AG04449 (cell line): ENCODE measurements around the gene FBXW8.
"Not testable (repeated sequence)": the region's sequence is repeated elsewhere in the genome, so short reads cannot be mapped to it uniquely, and the experiment has no call there.

Experiments used
- CTCF ChIA-PET: fragments of 350-600 bp; formaldehyde crosslinking; extraction: SDS; loops from one replicate; lab custom pipeline; 2021; ENCODE audit warnings: antibody characterized with exemption; lab: Yijun Ruan, JAX
- POLR2A ChIA-PET: fragments of 400-600, 350-600 bp; formaldehyde crosslinking; extraction: SDS; loops from one replicate; lab custom pipeline; 2020; ENCODE audit warnings: antibody characterized with exemption, inconsistent platforms; lab: Yijun Ruan, JAX
- DNase-seq: peaks from one replicate; pipeline ENCODE4 v3.0.0-alpha.2; 2010; ENCODE audit warnings: low read depth, low spot score
- H3K4me3 ChIP-seq: 2 replicates; pipeline ENCODE4 v1.5.1; 2011; ENCODE audit warnings: low read depth, mild to moderate bottlenecking, control low read depth, low read length
- TF ChIP-seq, protein P1 (sequence below): IDR thresholded peaks from one replicate; pipeline ENCODE4 v1.5.1; 2011; ENCODE audit warnings: mild to moderate bottlenecking, moderate library complexity, low read length, control low read depth, inconsistent platforms; ENCODE audit not compliant: insufficient read depth; ENCODE audit errors: missing control alignments

The FBXW8 gene

GRCh38 chr12:117052386-117053049 lies 141.8 kb downstream of the FBXW8 start:
- DNase-seq, result no peak
- ChIA-PET POLR2A (no interaction called here), CTCF (interaction anchor here (1.2 kb wide), 1 partner anchor 27 kb away, joined by 4 read pairs; no protein-coding TSS in a partner anchor)
- TF ChIP-seq, protein P1, sequence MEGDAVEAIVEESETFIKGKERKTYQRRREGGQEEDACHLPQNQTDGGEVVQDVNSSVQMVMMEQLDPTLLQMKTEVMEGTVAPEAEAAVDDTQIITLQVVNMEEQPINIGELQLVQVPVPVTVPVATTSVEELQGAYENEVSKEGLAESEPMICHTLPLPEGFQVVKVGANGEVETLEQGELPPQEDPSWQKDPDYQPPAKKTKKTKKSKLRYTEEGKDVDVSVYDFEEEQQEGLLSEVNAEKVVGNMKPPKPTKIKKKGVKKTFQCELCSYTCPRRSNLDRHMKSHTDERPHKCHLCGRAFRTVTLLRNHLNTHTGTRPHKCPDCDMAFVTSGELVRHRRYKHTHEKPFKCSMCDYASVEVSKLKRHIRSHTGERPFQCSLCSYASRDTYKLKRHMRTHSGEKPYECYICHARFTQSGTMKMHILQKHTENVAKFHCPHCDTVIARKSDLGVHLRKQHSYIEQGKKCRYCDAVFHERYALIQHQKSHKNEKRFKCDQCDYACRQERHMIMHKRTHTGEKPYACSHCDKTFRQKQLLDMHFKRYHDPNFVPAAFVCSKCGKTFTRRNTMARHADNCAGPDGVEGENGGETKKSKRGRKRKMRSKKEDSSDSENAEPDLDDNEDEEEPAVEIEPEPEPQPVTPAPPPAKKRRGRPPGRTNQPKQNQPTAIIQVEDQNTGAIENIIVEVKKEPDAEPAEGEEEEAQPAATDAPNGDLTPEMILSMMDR, result no peak
- no peak overlapping the region for H3K4me3 ChIP-seq

GRCh38 chr12:117053050-117053400 lies 142.3 kb downstream of the FBXW8 start:
- TF ChIP-seq, protein P1, result no peak
- ChIA-PET CTCF (interaction anchor here (1.2 kb wide), 1 partner anchor 27 kb away, joined by 4 read pairs; no protein-coding TSS in a partner anchor), POLR2A (no interaction called here)
- no peak overlapping the region for H3K4me3 ChIP-seq
- DNase-seq, result no peak

DNA sequence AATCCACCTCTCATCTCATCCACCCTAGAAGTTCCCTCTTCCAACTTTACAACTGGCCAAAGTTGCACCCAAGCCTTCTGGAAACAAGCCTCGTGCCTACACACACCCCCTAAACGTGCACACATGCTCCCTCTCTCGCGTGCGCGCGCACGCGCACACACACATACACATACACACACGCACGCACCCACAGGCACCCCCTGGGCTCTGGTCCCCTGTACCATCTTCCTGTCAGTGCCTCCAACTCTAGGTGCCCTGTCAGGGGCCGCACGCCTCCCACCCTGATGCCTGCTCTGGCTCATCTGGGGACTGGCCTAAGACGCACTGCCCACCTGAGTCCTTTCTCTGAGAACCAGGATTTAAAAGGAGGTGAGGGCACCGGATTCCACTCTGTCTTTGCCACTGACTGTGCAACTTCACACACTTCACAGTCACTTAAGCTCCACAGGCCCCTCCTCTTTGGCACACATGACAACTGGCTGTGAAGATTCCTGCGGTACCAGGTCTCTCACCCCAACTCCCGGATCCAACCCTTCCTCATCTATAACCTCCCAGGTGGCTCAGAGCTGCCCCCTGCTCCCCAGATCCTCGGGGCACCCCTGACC lies 142.9 kb downstream of the FBXW8 start:
- ChIA-PET POLR2A (no interaction called here), CTCF (no interaction called here)
- DNase-seq, result no peak
- TF ChIP-seq, protein P1, result no peak
- H3K4me3 ChIP-seq, result no peak overlapping the region

DNA sequence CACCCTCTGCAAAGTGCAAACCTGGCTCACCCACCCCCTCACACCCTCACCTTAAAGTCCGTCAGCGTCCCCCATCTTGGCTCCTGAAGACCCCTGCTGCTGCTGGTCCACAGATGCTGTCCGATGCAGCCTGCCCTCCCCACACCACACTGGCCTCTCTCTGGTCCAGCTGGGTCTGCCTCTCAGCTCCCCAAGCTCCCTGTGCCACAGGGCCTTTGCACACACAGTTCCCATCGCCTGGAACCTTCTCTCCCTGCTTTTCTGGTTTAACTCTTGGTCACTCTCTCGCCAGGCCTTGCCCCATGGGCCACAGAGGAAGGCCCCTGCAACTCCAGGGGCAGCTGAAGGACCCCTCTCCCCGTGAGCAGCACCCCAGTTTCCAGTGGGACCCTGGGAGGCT lies 143.5 kb downstream of the FBXW8 start:
- TF ChIP-seq, protein P1, result no peak
- no peak overlapping the region for H3K4me3 ChIP-seq
- ChIA-PET POLR2A (no interaction called here), CTCF (no interaction called here)
- DNase-seq, result no peak

DNA sequence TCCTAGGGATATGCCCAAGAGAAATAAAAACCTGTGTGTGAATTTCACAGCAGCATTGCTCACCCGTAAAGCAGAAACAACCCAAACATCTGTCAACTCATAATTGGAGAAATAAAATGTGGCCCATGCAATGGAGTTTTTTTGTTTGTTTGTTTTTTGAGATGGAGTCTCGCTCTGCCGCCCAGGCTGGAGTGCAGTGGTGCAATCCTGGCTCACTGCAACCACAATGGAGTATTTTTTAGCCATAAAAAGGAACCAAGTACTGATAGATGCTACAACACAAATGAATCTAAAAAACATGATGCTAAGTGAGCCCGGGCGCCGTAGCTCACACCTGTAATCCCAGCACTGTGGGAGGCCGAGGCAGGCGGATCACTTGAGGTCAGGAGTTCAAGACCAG lies 146.9 kb downstream of the FBXW8 start:
- CTCF ChIA-PET, DNase-seq, POLR2A ChIA-PET, H3K4me3 ChIP-seq: not testable (repeated sequence)

DNA sequence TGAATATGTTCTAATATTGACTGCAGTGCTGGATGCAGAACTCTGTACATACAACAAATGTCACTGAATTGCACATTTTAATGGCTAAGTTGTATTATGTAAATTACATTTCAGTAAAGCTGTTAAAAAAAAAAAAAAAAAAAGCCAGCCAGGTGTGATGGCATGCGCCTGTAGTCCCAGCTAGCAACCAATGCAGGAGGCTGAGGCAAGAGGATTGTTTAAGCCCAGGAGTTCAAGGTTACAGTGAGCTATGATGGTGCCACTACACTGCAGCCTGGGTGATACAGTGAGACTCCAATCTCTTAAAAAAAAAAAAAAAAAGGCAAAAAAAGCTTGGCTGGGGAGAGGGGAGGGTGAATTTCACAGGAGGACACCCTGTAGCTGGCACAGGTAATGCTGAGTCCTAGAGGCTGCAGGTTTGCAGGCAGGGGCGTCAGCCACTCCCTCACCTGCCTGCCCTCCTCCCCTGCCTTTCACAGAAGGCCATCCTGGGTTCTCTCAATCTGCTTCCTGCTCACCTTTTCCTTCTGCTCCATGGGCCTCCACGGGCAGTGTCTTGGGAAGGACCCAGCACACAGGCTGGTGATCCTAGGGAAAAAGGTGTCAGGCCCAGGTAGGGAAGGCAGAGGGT lies 147.8 kb downstream of the FBXW8 start:
- no peak for DNase-seq
- CTCF ChIA-PET, result interaction anchor here (1.2 kb wide), 1 partner anchor 8 kb away, joined by 3 read pairs; no protein-coding TSS in a partner anchor
- H3K4me3 ChIP-seq, result no peak overlapping the region
- POLR2A ChIA-PET, result interaction anchor here (0.7 kb wide), 1 partner anchor 26 kb away, joined by 3 read pairs; no protein-coding TSS in a partner anchor
- TF ChIP-seq, protein P1, result no peak
